ENCODE measurements around the gene XKR7.

Gene XKR7

GRCh38 chr20:31984981-31985471 lies 17.1 kb downstream of the XKR7 start:
- DNase-seq = no peak

- no peak for DNase-seq
Measured at GRCh38 chr20:31987744-31988143, 19.8 kb downstream of the XKR7 start.

- DNase-seq = no peak
Measured at GRCh38 chr20:31988430-31989015, 20.6 kb downstream of the XKR7 start.

GRCh38 chr20:31989030-31989645 lies 21.2 kb downstream of the XKR7 start:
- no peak for DNase-seq

- no peak for DNase-seq
Measured at GRCh38 chr20:31990641-31991338, 22.8 kb downstream of the XKR7 start.

- DNase-seq = no peak
Measured at GRCh38 chr20:31991339-31991705, 23.4 kb downstream of the XKR7 start.

GRCh38 chr20:31992086-31992485 lies 24.1 kb downstream of the XKR7 start:
- no peak for DNase-seq

GRCh38 chr20:31996996-31997395 lies 29.0 kb downstream of the XKR7 start:
- no peak for DNase-seq

- DNase-seq = no peak
Measured at GRCh38 chr20:31998246-31998645, 30.3 kb downstream of the XKR7 start.

GRCh38 chr20:32003325-32003724 lies 35.4 kb downstream of the XKR7 start:
- DNase-seq = no peak

GRCh38 chr20:32004963-32005362 lies 37.0 kb downstream of the XKR7 start:
- DNase-seq = no peak

GRCh38 chr20:32006053-32006452 lies 38.1 kb downstream of the XKR7 start:
- DNase-seq = no peak

GRCh38 chr20:32006841-32007786 lies 39.2 kb downstream of the XKR7 start:
- DNase-seq = no peak

GRCh38 chr20:32007787-32008616 lies 40.1 kb downstream of the XKR7 start:
- no peak for DNase-seq

GRCh38 chr20:32009564-32009963 lies 41.6 kb downstream of the XKR7 start:
- DNase-seq = no peak

- DNase-seq = no peak
Measured at GRCh38 chr20:32010101-32010500, 42.1 kb downstream of the XKR7 start, which contains the start of gene CCM2L. TSS of gene CCM2L (plus strand) at chr20:32010438. CDS start at chr20:32010455, 17 bp downstream.

- no peak for DNase-seq
Measured at GRCh38 chr20:32010666-32011065, 42.7 kb downstream of the XKR7 start.

- no peak for DNase-seq
Measured at GRCh38 chr20:32012159-32012688, 44.3 kb downstream of the XKR7 start.

- DNase-seq = no peak
Measured at GRCh38 chr20:32013326-32013725, 45.4 kb downstream of the XKR7 start.

- DNase-seq = peak; percentile 74
Measured at GRCh38 chr20:32017711-32018251, 49.8 kb downstream of the XKR7 start.

Data from CD4-positive, alpha-beta T cell treated with Interleukin-6 for 4 hours (primary cell).